HG03060 (cell line): ENCODE data around the gene NUDT17.

ENCODE experiments used
- ATAC-seq: cut with Tn5 transposase; IDR thresholded peaks from one replicate; pipeline ENCODE4 v1.9.1; 2021; ENCODE audit warnings: low read depth, moderate number of reproducible peaks; ENCODE audit not compliant: unreplicated experiment

NUDT17 gene

GRCh38 chr1:145846201-145846612 lies 777 bp downstream of the NUDT17 start:
- ATAC-seq: no peak

GRCh38 chr1:145847827-145848226 lies 2.4 kb downstream of the NUDT17 start:
- ATAC-seq: no peak

GRCh38 chr1:145849356-145850160 lies 4.1 kb downstream of the NUDT17 start:
- ATAC-seq: no peak

- ATAC-seq: no peak
Measured at GRCh38 chr1:145855426-145855948, 10.1 kb downstream of the NUDT17 start.

- ATAC-seq: no peak
Measured at GRCh38 chr1:145857170-145857569, 11.7 kb downstream of the NUDT17 start.

GRCh38 chr1:145858238-145858900 lies 12.9 kb downstream of the NUDT17 start:
- ATAC-seq: no peak

GRCh38 chr1:145858901-145859490 lies 13.6 kb downstream of the NUDT17 start, which contains the start of gene PIAS3:
TSS of gene PIAS3 (minus strand) at chr1:145859081. CDS start at chr1:145858990, 91 bp downstream.
- peak; percentile 46 for ATAC-seq

GRCh38 chr1:145859491-145860023 lies 14.1 kb downstream of the NUDT17 start:
- ATAC-seq: no peak

GRCh38 chr1:145863282-145864018 lies 18.0 kb downstream of the NUDT17 start:
- ATAC-seq: no peak

GRCh38 chr1:145868232-145868631 lies 22.8 kb downstream of the NUDT17 start:
- ATAC-seq: no peak

GRCh38 chr1:145871994-145872924 lies 26.8 kb downstream of the NUDT17 start:
- no peak for ATAC-seq

GRCh38 chr1:145874646-145875045 lies 29.2 kb downstream of the NUDT17 start:
- ATAC-seq: no peak

GRCh38 chr1:145877923-145878486 lies 32.6 kb downstream of the NUDT17 start:
- no peak for ATAC-seq

- no peak for ATAC-seq
Measured at GRCh38 chr1:145878724-145879123, 33.3 kb downstream of the NUDT17 start.

GRCh38 chr1:145879775-145880174 lies 34.3 kb downstream of the NUDT17 start:
- no peak for ATAC-seq

- ATAC-seq: no peak
Measured at GRCh38 chr1:145884675-145885074, 39.2 kb downstream of the NUDT17 start.

- ATAC-seq: peak; percentile 90
Measured at GRCh38 chr1:145885738-145886287, 40.4 kb downstream of the NUDT17 start, which contains the start of gene ANKRD35. TSS of gene ANKRD35 (minus strand) at chr1:145885866. CDS start at chr1:145885758, 108 bp downstream.

- no peak for ATAC-seq
Measured at GRCh38 chr1:145886390-145886789, 41.0 kb downstream of the NUDT17 start.
